Mononuclear cell (primary cell): ENCODE measurements around the gene EZR. TPM values are rescaled to one million over a fixed set of nuclear protein-coding genes. Genes with fewer than 3 reads are reported as not detected.
"Not testable (repeated sequence)": the region's sequence is repeated elsewhere in the genome, so short reads cannot be mapped to it uniquely, and the experiment has no call there.

Source experiments
- H3K27me3 ChIP-seq: 2 replicates; pipeline ENCODE4 v1.6.0; 2011; ENCODE audit warnings: low read length, control low read depth; ENCODE audit not compliant: insufficient read depth
- H3K4me1 ChIP-seq: 2 replicates; pipeline ENCODE4 v1.5.1; 2011; ENCODE audit warnings: mild to moderate bottlenecking, low read length, control low read depth; ENCODE audit not compliant: insufficient read depth
- H3K4me3 ChIP-seq: 2 replicates; pipeline ENCODE4 v1.5.1; 2011; ENCODE audit warnings: mild to moderate bottlenecking, low read length, moderate library complexity
- H3K9me3 ChIP-seq: 2 replicates; pipeline ENCODE4 v1.5.1; 2011; ENCODE audit warnings: low read depth, mild to moderate bottlenecking, control low read depth, low read length
- total RNA-seq: library from RNA; depleted of rRNA; stranded (reverse); fragments of >200 nt; gene quantifications from one replicate; pipeline ENCODE4 v1.2.3, GENCODE V29; 2012

EZR gene
- total RNA-seq, 1 donor = 165 TPM

- no peak overlapping the region for H3K4me3 ChIP-seq
These were observed 19.9 kb downstream of the EZR start for GRCh38 chr6:158799051-158799792.

GRCh38 chr6:158798311-158798710 lies 20.9 kb downstream of the EZR start:
- H3K9me3 ChIP-seq = no peaks in the 10 kb centered on the region
- no peaks in the 10 kb centered on the region for H3K27me3 ChIP-seq
- H3K4me3 ChIP-seq = no peak overlapping the region
- peaks cover 88% of the 10 kb centered on the region for H3K4me1 ChIP-seq

More at GRCh38 chr6:158799051-158799792, 19.9 kb downstream of the EZR start:
- H3K27me3 ChIP-seq = no peaks in the 10 kb centered on the region
- peaks cover 86% of the 10 kb centered on the region for H3K4me1 ChIP-seq
- no peaks in the 10 kb centered on the region for H3K9me3 ChIP-seq

GRCh38 chr6:158797331-158798310 lies 21.5 kb downstream of the EZR start:
- no peaks in the 10 kb centered on the region for H3K9me3 ChIP-seq
- H3K27me3 ChIP-seq = no peaks in the 10 kb centered on the region
- peaks cover 87% of the 10 kb centered on the region for H3K4me1 ChIP-seq
- H3K4me3 ChIP-seq = no peak overlapping the region

GRCh38 chr6:158796353-158796752 lies 22.8 kb downstream of the EZR start:
- no peak overlapping the region for H3K4me3 ChIP-seq
- H3K4me1 ChIP-seq = peaks cover 81% of the 10 kb centered on the region
- H3K27me3 ChIP-seq = no peaks in the 10 kb centered on the region
- H3K9me3 ChIP-seq = no peaks in the 10 kb centered on the region

- Histone ChIP-seq H3K9me3 (no peaks in the 10 kb centered on the region), H3K4me1 (peaks cover 81% of the 10 kb centered on the region), H3K4me3 (no peak overlapping the region), H3K27me3 (no peaks in the 10 kb centered on the region)
These were observed 23.7 kb downstream of the EZR start for GRCh38 chr6:158795516-158795915.

- H3K4me3 ChIP-seq = no peak overlapping the region
- H3K4me1 ChIP-seq = peaks cover 79% of the 10 kb centered on the region
- H3K27me3 ChIP-seq = no peaks in the 10 kb centered on the region
- H3K9me3 ChIP-seq = no peaks in the 10 kb centered on the region
These were observed 25.7 kb downstream of the EZR start for GRCh38 chr6:158793432-158793831.

GRCh38 chr6:158792505-158792904 lies 26.7 kb downstream of the EZR start:
- H3K4me3 ChIP-seq, H3K9me3 ChIP-seq: not testable (repeated sequence)
- H3K4me1 ChIP-seq = peaks cover 72% of the 10 kb centered on the region

GRCh38 chr6:158791274-158791855 lies 27.8 kb downstream of the EZR start:
- H3K4me1 ChIP-seq = peaks cover 64% of the 10 kb centered on the region
- H3K27me3 ChIP-seq = no peaks in the 10 kb centered on the region
- no peaks in the 10 kb centered on the region for H3K9me3 ChIP-seq
- no peak overlapping the region for H3K4me3 ChIP-seq

More at GRCh38 chr6:158792505-158792904, 26.7 kb downstream of the EZR start:
- H3K27me3 ChIP-seq = not testable (repeated sequence)

- H3K9me3 ChIP-seq = no peaks in the 10 kb centered on the region
- no peak overlapping the region for H3K4me3 ChIP-seq
- H3K4me1 ChIP-seq = peaks cover 44% of the 10 kb centered on the region
- H3K27me3 ChIP-seq = no peaks in the 10 kb centered on the region
These were observed 29.9 kb downstream of the EZR start for GRCh38 chr6:158789115-158789917.

GRCh38 chr6:158787395-158787794 lies 31.8 kb downstream of the EZR start:
- Histone ChIP-seq H3K4me1 (peaks cover 29% of the 10 kb centered on the region), H3K27me3 (no peaks in the 10 kb centered on the region), H3K9me3 (no peaks in the 10 kb centered on the region), H3K4me3 (no peak overlapping the region)

GRCh38 chr6:158786645-158787304 lies 32.4 kb downstream of the EZR start:
- H3K27me3 ChIP-seq = no peaks in the 10 kb centered on the region
- no peak overlapping the region for H3K4me3 ChIP-seq
- peaks cover 25% of the 10 kb centered on the region for H3K4me1 ChIP-seq
- H3K9me3 ChIP-seq = no peaks in the 10 kb centered on the region

GRCh38 chr6:158785036-158785435 lies 34.1 kb downstream of the EZR start:
- H3K27me3 ChIP-seq = no peaks in the 10 kb centered on the region
- H3K9me3 ChIP-seq = no peaks in the 10 kb centered on the region
- no peak overlapping the region for H3K4me3 ChIP-seq
- H3K4me1 ChIP-seq = peaks cover 15% of the 10 kb centered on the region

GRCh38 chr6:158784505-158784904 lies 34.7 kb downstream of the EZR start:
- no peaks in the 10 kb centered on the region for H3K9me3 ChIP-seq
- H3K27me3 ChIP-seq = no peaks in the 10 kb centered on the region
- peaks cover 9% of the 10 kb centered on the region for H3K4me1 ChIP-seq
- H3K4me3 ChIP-seq = no peak overlapping the region

GRCh38 chr6:158783851-158784250 lies 35.3 kb downstream of the EZR start:
- H3K4me3 ChIP-seq = no peak overlapping the region
- no peaks in the 10 kb centered on the region for H3K9me3 ChIP-seq
- peaks cover 3% of the 10 kb centered on the region for H3K4me1 ChIP-seq
- no peaks in the 10 kb centered on the region for H3K27me3 ChIP-seq
